ENCODE data around the gene PCA3. TPM values are rescaled to one million over a fixed set of nuclear protein-coding genes. Genes with fewer than 3 reads are reported as not detected.

The PCA3 gene
- total and polyA plus RNA-seq, 2 donors (not counting 1 experiment from before 2014, with no cell fraction given), result 0.09 TPM; not detected in 1

- no peak overlapping the region for H3K4me2 ChIP-seq (replicated peaks; ENCODE audit: low read depth, low read length, poor library complexity, severe bottlenecking)
- ChIA-PET CTCF (no interaction called here), POLR2A (no interaction called here)
- DNase-seq (no peak), ATAC-seq (ENCODE audit: low read depth) (no peak)
- no peaks in the 10 kb centered on the region for H3K36me3 ChIP-seq (replicated peaks in 1 of 2; ENCODE audit: control extremely low read depth in 1 of 2, control insufficient read depth in 1 of 2, extremely low read depth in 1 of 2, insufficient read depth in 2 of 2, low read length in 1 of 2)
- H2AFZ ChIP-seq (ENCODE audit: insufficient read depth, low read depth, low read length, poor library complexity, severe bottlenecking), result no peak overlapping the region
- H3K9me3 Mint-ChIP-seq (ENCODE audit: insufficient read depth), result peaks cover 11% of the 10 kb centered on the region
- H3K4me3 Mint-ChIP-seq, result no peak overlapping the region
- no peak overlapping the region for H3K9ac ChIP-seq (ENCODE audit: low read length)
- H3K9me3 ChIP-seq (ENCODE audit: control extremely low read depth in 1 of 3, control insufficient read depth in 2 of 3, insufficient read depth in 1 of 3, low read length in 2 of 3), result peaks cover 4 to 13% (median 5%) of the 10 kb centered on the region in 3 donors
- no peaks in the 10 kb centered on the region for H3K79me2 ChIP-seq (ENCODE audit: control insufficient read depth, insufficient read depth, low read length)
- no peak for TF ChIP-seq EZH2 (IDR thresholded peaks at IDR 0.05; ENCODE audit: borderline replicate concordance, insufficient read depth, low read depth, low read length, poor library complexity, severe bottlenecking)
- no peak for TF ChIP-seq CTCF (IDR thresholded peaks at IDR 0.05)
- no peak overlapping the region for H3K4me3 ChIP-seq (ENCODE audit: control extremely low read depth in 1 of 5, extremely low read depth in 1 of 5, insufficient read depth in 1 of 5, low read depth in 2 of 5, low read length in 4 of 5)
- H3K27ac ChIP-seq (ENCODE audit: low read length in 2 of 2), result no peak overlapping the region
- intact Hi-C loops (cut with micrococcal nuclease), result no loop called here
- H3K27me3 Mint-ChIP-seq, result peaks cover 28% of the 10 kb centered on the region
- H4K20me1 ChIP-seq (ENCODE audit: control insufficient read depth, insufficient read depth, low read length, poor library complexity, severe bottlenecking), result no peaks in the 10 kb centered on the region
- no peaks in the 10 kb centered on the region for H3K27me3 ChIP-seq (replicated peaks in 1 of 4; ENCODE audit: control extremely low read depth in 1 of 4, control insufficient read depth in 3 of 4, insufficient read depth in 4 of 4, low read length in 3 of 4)
- no peaks in the 10 kb centered on the region for H3K4me1 ChIP-seq (ENCODE audit: control insufficient read depth in 2 of 2, insufficient read depth in 2 of 2, low read length in 2 of 2)
- H3K4me1 Mint-ChIP-seq, result no peaks in the 10 kb centered on the region
- no peak overlapping the region for H3K27ac Mint-ChIP-seq
- no CpG with 5 or more reads among the region's 3 CpGs for WGBS (ENCODE audit: insufficient coverage)
Observed at GRCh38 chr9:76743931-76744330, 20.3 kb upstream of the PCA3 start.

- Histone ChIP-seq H3K4me2 (replicated peaks; ENCODE audit: low read depth, low read length, poor library complexity, severe bottlenecking) (no peak overlapping the region), H3K79me2 (ENCODE audit: control insufficient read depth, insufficient read depth, low read length) (no peaks in the 10 kb centered on the region), H3K27me3 (replicated peaks in 1 of 4; ENCODE audit: control extremely low read depth in 1 of 4, control insufficient read depth in 3 of 4, insufficient read depth in 4 of 4, low read length in 3 of 4) (no peaks in the 10 kb centered on the region), H3K9ac (ENCODE audit: low read length) (no peak overlapping the region), H3K27ac (ENCODE audit: low read length in 2 of 2) (no peak overlapping the region), H3K4me1 (ENCODE audit: control insufficient read depth in 2 of 2, insufficient read depth in 2 of 2, low read length in 2 of 2) (no peaks in the 10 kb centered on the region), H3K4me3 (ENCODE audit: control extremely low read depth in 1 of 5, extremely low read depth in 1 of 5, insufficient read depth in 1 of 5, low read depth in 2 of 5, low read length in 4 of 5) (no peak overlapping the region), H3K36me3 (replicated peaks in 1 of 2; ENCODE audit: control extremely low read depth in 1 of 2, control insufficient read depth in 1 of 2, extremely low read depth in 1 of 2, insufficient read depth in 2 of 2, low read length in 1 of 2) (no peaks in the 10 kb centered on the region), H2AFZ (ENCODE audit: insufficient read depth, low read depth, low read length, poor library complexity, severe bottlenecking) (no peak overlapping the region), H4K20me1 (ENCODE audit: control insufficient read depth, insufficient read depth, low read length, poor library complexity, severe bottlenecking) (no peaks in the 10 kb centered on the region), H3K9me3 (ENCODE audit: control extremely low read depth in 1 of 3, control insufficient read depth in 2 of 3, insufficient read depth in 1 of 3, low read length in 2 of 3) (peaks cover 4 to 13% (median 5%) of the 10 kb centered on the region in 3 donors)
- Mint-ChIP-seq H3K4me3 (no peak overlapping the region), H3K4me1 (no peaks in the 10 kb centered on the region), H3K9me3 (ENCODE audit: insufficient read depth) (peaks cover 11% of the 10 kb centered on the region), H3K27ac (no peak overlapping the region), H3K27me3 (peaks cover 28% of the 10 kb centered on the region)
- intact Hi-C loops (cut with micrococcal nuclease), result no loop called here
- CTCF ChIA-PET, result interaction anchor here (1.3 kb wide), 1 partner anchor 12 kb away, joined by 3 read pairs; no protein-coding TSS in a partner anchor
- TF ChIP-seq CTCF (IDR thresholded peaks at IDR 0.05) (no peak), EZH2 (IDR thresholded peaks at IDR 0.05; ENCODE audit: borderline replicate concordance, insufficient read depth, low read depth, low read length, poor library complexity, severe bottlenecking) (no peak)
- WGBS (ENCODE audit: insufficient coverage), result 94% methylated on average over 2 of the region's 3 CpGs
- DNase-seq, result no peak
- no peak for ATAC-seq (ENCODE audit: low read depth)
- POLR2A ChIA-PET, result no interaction called here
Observed at GRCh38 chr9:76744336-76744735, 19.9 kb upstream of the PCA3 start.

Data from B cell (primary cell).